ENCODE measurements around the gene TMCC1.

Gene TMCC1

GRCh38 chr3:129603991-129604749 lies 289.3 kb downstream of the TMCC1 start:
- no peak for DNase-seq (ENCODE audit: insufficient read length, low spot score)
- no peak for FAIRE-seq

- DNase-seq (ENCODE audit: insufficient read length, low spot score) (no peak), FAIRE-seq (no peak)
Observed at GRCh38 chr3:129603561-129603942, 290.0 kb downstream of the TMCC1 start.

GRCh38 chr3:129602730-129603560 lies 290.6 kb downstream of the TMCC1 start:
- peak; percentile 93 for FAIRE-seq
- peak; percentile 89 for DNase-seq (ENCODE audit: insufficient read length, low spot score)

GRCh38 chr3:129602309-129602708 lies 291.2 kb downstream of the TMCC1 start:
- FAIRE-seq (no peak), DNase-seq (ENCODE audit: insufficient read length, low spot score) (no peak)

- DNase-seq (ENCODE audit: insufficient read length, low spot score) (no peak), FAIRE-seq (no peak)
Observed at GRCh38 chr3:129601713-129602112, 291.8 kb downstream of the TMCC1 start.

- DNase-seq (ENCODE audit: insufficient read length, low spot score) (no peak), FAIRE-seq (no peak)
Observed at GRCh38 chr3:129600348-129600747, 293.2 kb downstream of the TMCC1 start.

- FAIRE-seq (no peak), DNase-seq (ENCODE audit: insufficient read length, low spot score) (no peak)
Observed at GRCh38 chr3:129599607-129600006, 293.9 kb downstream of the TMCC1 start.

- DNase-seq (ENCODE audit: insufficient read length, low spot score) (no peak), FAIRE-seq (no peak)
Observed at GRCh38 chr3:129599073-129599472, 294.4 kb downstream of the TMCC1 start.

GRCh38 chr3:129598484-129598883 lies 295.0 kb downstream of the TMCC1 start:
- no peak for DNase-seq (ENCODE audit: insufficient read length, low spot score)
- FAIRE-seq = no peak

- DNase-seq (ENCODE audit: insufficient read length, low spot score) (no peak), FAIRE-seq (no peak)
Observed at GRCh38 chr3:129598000-129598381, 295.5 kb downstream of the TMCC1 start.
